ENCODE data around the gene OR2B2. TPM values are rescaled to one million over a fixed set of nuclear protein-coding genes. Genes with fewer than 3 reads are reported as not detected.

The OR2B2 gene
- total RNA-seq, 1 experiment from 2014 or later = not detected

GRCh38 chr6:27870291-27870870 lies 41.8 kb downstream of the OR2B2 start:
- H3K27me3 ChIP-seq (replicated peaks; ENCODE audit: insufficient read depth, low read depth, low read length, poor library complexity) = no peaks in the 10 kb centered on the region
- POLR2A ChIA-PET (ENCODE audit: low non-redundant PET) = interaction anchor here (0.6 to 2.7 kb wide), 4 partner anchors 20 to 1839 kb away, joined by 3 to 12 read pairs (median 4); a partner anchor contains a TSS
- peak overlapping the region; percentile 93 for H3K27ac ChIP-seq (ENCODE audit: low read depth, low read length, poor library complexity, severe bottlenecking)
- peaks cover 12% of the 10 kb centered on the region for H3K4me1 ChIP-seq (ENCODE audit: insufficient read depth, low read length, poor library complexity, severe bottlenecking)
- H3K9me3 ChIP-seq (ENCODE audit: low read depth, low read length, poor library complexity, severe bottlenecking) = no peaks in the 10 kb centered on the region
- DNase-seq (ENCODE audit: low spot score) = no peak
- intact Hi-C loops (cut with micrococcal nuclease; ENCODE audit: unreplicated experiment) = no loop called here
- H3K4me3 ChIP-seq (ENCODE audit: low read depth, low read length, poor library complexity, severe bottlenecking) = no peak overlapping the region
- BruUV-seq (replicated peaks) = no TSS peak
- no peaks in the 10 kb centered on the region for H3K36me3 ChIP-seq (ENCODE audit: insufficient read depth, low read length, poor library complexity, severe bottlenecking)
- CTCF ChIA-PET = no interaction called here
- TF ChIP-seq EZH2 (IDR thresholded peaks at IDR 0.05; ENCODE audit: borderline replicate concordance, low read depth, low read length, poor library complexity, severe bottlenecking) (no peak), CTCF (conservative IDR thresholded peaks at IDR 0.05; ENCODE audit: low read depth, low read length) (no peak)

GRCh38 chr6:27868311-27868710 lies 43.9 kb downstream of the OR2B2 start:
- no peaks in the 10 kb centered on the region for H3K36me3 ChIP-seq (ENCODE audit: insufficient read depth, low read length, poor library complexity, severe bottlenecking)
- BruUV-seq (replicated peaks) = no TSS peak
- intact Hi-C loops (cut with micrococcal nuclease; ENCODE audit: unreplicated experiment) = no loop called here
- CTCF ChIA-PET = no interaction called here
- no peak overlapping the region for H3K4me3 ChIP-seq (ENCODE audit: low read depth, low read length, poor library complexity, severe bottlenecking)
- no peaks in the 10 kb centered on the region for H3K9me3 ChIP-seq (ENCODE audit: low read depth, low read length, poor library complexity, severe bottlenecking)
- POLR2A ChIA-PET (ENCODE audit: low non-redundant PET) = interaction anchor here (0.8 to 4.7 kb wide), 4 partner anchors 26 to 721 kb away, joined by 4 to 78 read pairs (median 34); a partner anchor contains a TSS
- TF ChIP-seq EZH2 (IDR thresholded peaks at IDR 0.05; ENCODE audit: borderline replicate concordance, low read depth, low read length, poor library complexity, severe bottlenecking) = no peak
- no peak for TF ChIP-seq CTCF (conservative IDR thresholded peaks at IDR 0.05; ENCODE audit: low read depth, low read length)
- DNase-seq (ENCODE audit: low spot score) = no peak
- H3K4me1 ChIP-seq (ENCODE audit: insufficient read depth, low read length, poor library complexity, severe bottlenecking) = peaks cover 7% of the 10 kb centered on the region
- no peaks in the 10 kb centered on the region for H3K27me3 ChIP-seq (replicated peaks; ENCODE audit: insufficient read depth, low read depth, low read length, poor library complexity)
- peak overlapping the region; percentile 93 for H3K27ac ChIP-seq (ENCODE audit: low read depth, low read length, poor library complexity, severe bottlenecking)

- intact Hi-C loops (cut with micrococcal nuclease; ENCODE audit: unreplicated experiment) = no loop called here
Observed at GRCh38 chr6:27867945-27868300, 44.3 kb downstream of the OR2B2 start.

More at GRCh38 chr6:27867945-27868300, 44.3 kb downstream of the OR2B2 start:
- Histone ChIP-seq H3K27me3 (replicated peaks; ENCODE audit: insufficient read depth, low read depth, low read length, poor library complexity) (no peaks in the 10 kb centered on the region), H3K27ac (ENCODE audit: low read depth, low read length, poor library complexity, severe bottlenecking) (peak overlapping the region; percentile 93), H3K4me1 (ENCODE audit: insufficient read depth, low read length, poor library complexity, severe bottlenecking) (peaks cover 7% of the 10 kb centered on the region), H3K36me3 (ENCODE audit: insufficient read depth, low read length, poor library complexity, severe bottlenecking) (no peaks in the 10 kb centered on the region), H3K4me3 (ENCODE audit: low read depth, low read length, poor library complexity, severe bottlenecking) (peak overlapping the region; percentile 68), H3K9me3 (ENCODE audit: low read depth, low read length, poor library complexity, severe bottlenecking) (no peaks in the 10 kb centered on the region)
- no peak for TF ChIP-seq EZH2 (IDR thresholded peaks at IDR 0.05; ENCODE audit: borderline replicate concordance, low read depth, low read length, poor library complexity, severe bottlenecking)
- no peak for TF ChIP-seq CTCF (conservative IDR thresholded peaks at IDR 0.05; ENCODE audit: low read depth, low read length)
- ChIA-PET CTCF (no interaction called here), POLR2A (ENCODE audit: low non-redundant PET) (interaction anchor here (0.6 to 4.7 kb wide), 8 partner anchors 18 to 1625 kb away, joined by 3 to 78 read pairs (median 7); a partner anchor contains a TSS)
- BruUV-seq (replicated peaks) = no TSS peak
- peak; percentile 41 for DNase-seq (ENCODE audit: low spot score)
